ENCODE results near the gene CELA2A.
"Not testable (repeated sequence)": the region's sequence is repeated elsewhere in the genome, so short reads cannot be mapped to it uniquely, and the experiment has no call there.

Gene CELA2A

GRCh38 chr1:15468145-15468544 is 11.6 kb downstream of the CELA2A start:
- no peak for DNase-seq (ENCODE audit: low read depth in 2 of 2)

- no peak for DNase-seq (ENCODE audit: low read depth in 2 of 2)
Measured at GRCh38 chr1:15469361-15469760, 12.8 kb downstream of the CELA2A start.

- not testable (repeated sequence) for DNase-seq (ENCODE audit: low read depth in 2 of 2)
Measured at GRCh38 chr1:15469821-15470448, 13.4 kb downstream of the CELA2A start.

GRCh38 chr1:15471067-15471466 is 14.5 kb downstream of the CELA2A start:
- DNase-seq (ENCODE audit: low read depth in 2 of 2) = not testable (repeated sequence)

- not testable (repeated sequence) for DNase-seq (ENCODE audit: low read depth in 2 of 2)
Measured at GRCh38 chr1:15471723-15472122, 15.2 kb downstream of the CELA2A start.

- no peak for DNase-seq (ENCODE audit: low read depth in 2 of 2)
Measured at GRCh38 chr1:15472587-15472986, 16.1 kb downstream of the CELA2A start.

- no peak for DNase-seq (ENCODE audit: low read depth in 2 of 2)
Measured at GRCh38 chr1:15475752-15476314, 19.3 kb downstream of the CELA2A start, which contains the start of gene CELA2B. CELA2B (plus strand) TSS chr1:15476104; CDS start chr1:15476126, 22 bp downstream.

GRCh38 chr1:15476927-15477326 is 20.4 kb downstream of the CELA2A start:
- no peak for DNase-seq (ENCODE audit: low read depth in 2 of 2)

GRCh38 chr1:15477646-15478212 is 21.2 kb downstream of the CELA2A start:
- no peak for DNase-seq (ENCODE audit: low read depth in 2 of 2)

GRCh38 chr1:15479654-15480347 is 23.3 kb downstream of the CELA2A start:
- no peak for DNase-seq (ENCODE audit: low read depth in 2 of 2)

GRCh38 chr1:15482455-15482854 is 25.9 kb downstream of the CELA2A start:
- not testable (repeated sequence) for DNase-seq (ENCODE audit: low read depth in 2 of 2)

GRCh38 chr1:15482983-15483543 is 26.5 kb downstream of the CELA2A start:
- not testable (repeated sequence) for DNase-seq (ENCODE audit: low read depth in 2 of 2)

GRCh38 chr1:15483971-15484370 is 27.4 kb downstream of the CELA2A start:
- no peak for DNase-seq (ENCODE audit: low read depth in 2 of 2)

- DNase-seq (ENCODE audit: low read depth in 2 of 2) = not testable (repeated sequence)
Measured at GRCh38 chr1:15484443-15484842, 27.9 kb downstream of the CELA2A start.

- no peak for DNase-seq (ENCODE audit: low read depth in 2 of 2)
Measured at GRCh38 chr1:15485636-15486035, 29.1 kb downstream of the CELA2A start.

- DNase-seq (ENCODE audit: low read depth in 2 of 2) = not testable (repeated sequence)
Measured at GRCh38 chr1:15486844-15487610, 30.5 kb downstream of the CELA2A start.

GRCh38 chr1:15488371-15488770 is 31.8 kb downstream of the CELA2A start:
- no peak for DNase-seq (ENCODE audit: low read depth in 2 of 2)

- DNase-seq (ENCODE audit: low read depth in 2 of 2) = no peak
Measured at GRCh38 chr1:15489052-15489736, 32.7 kb downstream of the CELA2A start.

- not testable (repeated sequence) for DNase-seq (ENCODE audit: low read depth in 2 of 2)
Measured at GRCh38 chr1:15491010-15491409, 34.5 kb downstream of the CELA2A start.

- DNase-seq (ENCODE audit: low read depth in 2 of 2) = no peak
Measured at GRCh38 chr1:15492596-15492995, 36.1 kb downstream of the CELA2A start.

GRCh38 chr1:15493869-15494390 is 37.4 kb downstream of the CELA2A start:
- DNase-seq (ENCODE audit: low read depth in 2 of 2) = no peak

Measured in fibroblast of skin of left quadriceps (primary cell).